Measurements from ENCODE around the gene ARHGAP18. TPM values are rescaled to one million over a fixed set of nuclear protein-coding genes. Genes with fewer than 3 reads are reported as not detected.

Gene ARHGAP18
- total RNA-seq, 1 donor from 2014 or later = 5.6 TPM

DNA sequence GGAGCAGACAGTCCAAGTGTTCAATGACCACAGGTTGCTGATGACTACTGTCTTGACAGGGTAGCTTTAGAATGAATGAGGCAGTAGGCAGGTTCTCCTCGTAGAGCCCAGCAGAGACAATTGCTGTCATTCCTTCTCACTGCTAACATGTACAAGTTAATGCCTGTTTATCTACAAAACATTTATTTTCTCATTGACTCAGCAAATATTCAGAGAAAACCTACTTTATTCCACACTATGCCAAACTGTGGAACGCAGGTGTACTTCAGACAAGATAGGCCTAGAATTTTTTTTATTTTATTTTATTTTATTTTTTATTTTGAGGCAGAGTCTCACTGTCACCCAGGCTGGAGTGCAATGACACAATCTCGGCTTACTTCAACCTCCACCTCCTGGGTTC is 50.8 kb downstream of the ARHGAP18 start:
- H3K4me3 ChIP-seq = no peak overlapping the region
- no peaks in the 10 kb centered on the region for H3K9me3 ChIP-seq (replicated peaks)
- no peaks in the 10 kb centered on the region for H3K36me3 ChIP-seq
- peaks cover 49% of the 10 kb centered on the region for H3K4me1 ChIP-seq
- no peak for TF ChIP-seq CTCF (IDR thresholded peaks at IDR 0.05; ENCODE audit: borderline replicate concordance)
- peak overlapping the region; percentile 82 for H3K27ac ChIP-seq (replicated peaks)
- intact Hi-C loops (cut with micrococcal nuclease) = no loop called here
- no peak for DNase-seq
- no peaks in the 10 kb centered on the region for H3K27me3 ChIP-seq (ENCODE audit: low read depth)

DNA sequence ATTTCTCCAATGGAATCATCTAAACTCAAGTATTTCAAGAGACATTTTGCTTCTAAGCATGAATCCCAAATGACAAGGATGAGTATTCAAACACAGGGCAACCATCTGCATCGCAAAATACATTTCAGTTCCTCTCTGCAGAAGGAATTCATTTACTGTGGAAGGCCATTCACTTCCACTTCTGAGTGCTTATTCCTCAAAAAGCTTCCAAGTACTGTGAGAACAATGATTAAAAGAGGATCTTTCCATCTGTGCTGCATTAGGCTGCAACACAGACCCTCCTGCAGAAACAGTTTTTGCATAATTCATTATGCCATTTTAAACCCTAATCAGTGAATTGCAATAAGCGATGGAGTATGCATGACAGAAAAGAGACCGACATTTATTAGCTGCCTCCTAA is 52.5 kb downstream of the ARHGAP18 start:
- Histone ChIP-seq H3K4me3 (no peak overlapping the region), H3K4me1 (peaks cover 35% of the 10 kb centered on the region), H3K36me3 (no peaks in the 10 kb centered on the region), H3K27me3 (ENCODE audit: low read depth) (no peaks in the 10 kb centered on the region), H3K27ac (replicated peaks) (no peak overlapping the region), H3K9me3 (replicated peaks) (no peaks in the 10 kb centered on the region)
- TF ChIP-seq CTCF (IDR thresholded peaks at IDR 0.05; ENCODE audit: borderline replicate concordance) = no peak
- intact Hi-C loops (cut with micrococcal nuclease) = no loop called here
- DNase-seq = no peak

DNA sequence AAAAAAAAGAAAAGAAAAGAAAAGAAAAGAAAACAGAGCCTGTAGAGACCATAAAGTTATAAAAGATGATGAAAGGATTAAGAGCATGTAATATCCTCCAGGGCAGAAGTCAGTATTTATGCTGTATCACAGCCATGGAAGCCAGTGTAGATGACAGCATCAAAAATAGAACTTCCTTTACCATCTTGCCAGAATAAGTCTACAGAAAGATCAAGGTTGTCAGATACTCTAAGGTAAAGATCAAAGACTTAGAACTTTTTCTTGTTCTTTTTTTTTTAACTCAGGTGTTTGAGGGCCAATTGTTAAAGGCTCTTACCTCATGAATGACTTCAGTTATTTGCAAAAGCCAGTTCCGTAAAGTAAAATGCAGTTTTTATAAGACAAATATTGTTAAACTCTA is 54.6 kb downstream of the ARHGAP18 start:
- no peak overlapping the region for H3K27ac ChIP-seq (replicated peaks)
- no peak overlapping the region for H3K4me3 ChIP-seq
- TF ChIP-seq CTCF (IDR thresholded peaks at IDR 0.05; ENCODE audit: borderline replicate concordance) = no peak
- H3K36me3 ChIP-seq = no peaks in the 10 kb centered on the region
- intact Hi-C loops (cut with micrococcal nuclease) = no loop called here
- H3K4me1 ChIP-seq = peaks cover 31% of the 10 kb centered on the region
- DNase-seq = no peak
- H3K9me3 ChIP-seq (replicated peaks) = no peaks in the 10 kb centered on the region
- no peaks in the 10 kb centered on the region for H3K27me3 ChIP-seq (ENCODE audit: low read depth)

DNA sequence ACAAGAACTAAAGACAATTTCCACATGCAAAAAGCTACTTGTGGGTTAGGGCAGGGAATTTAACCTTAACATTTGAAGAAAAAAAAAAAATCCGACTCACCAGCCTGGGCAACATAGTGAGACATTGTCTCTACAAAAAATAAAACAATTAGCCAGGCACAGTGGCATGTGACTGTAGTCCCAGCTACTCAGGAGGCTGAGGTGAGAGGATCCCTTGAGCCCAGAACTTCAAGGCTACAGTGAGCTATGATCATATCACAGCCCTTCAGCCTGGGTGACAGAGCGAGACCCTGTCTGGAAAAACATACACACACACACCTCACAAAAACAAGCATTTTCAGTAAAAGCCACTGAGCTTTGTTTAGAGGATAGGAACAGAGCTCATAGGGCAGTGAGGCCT is 56.2 kb downstream of the ARHGAP18 start:
- intact Hi-C loops (cut with micrococcal nuclease) = no loop called here
- H3K9me3 ChIP-seq (replicated peaks) = no peaks in the 10 kb centered on the region
- peaks cover 28% of the 10 kb centered on the region for H3K4me1 ChIP-seq

GRCh38 chr6:129653229-129653628 is 56.7 kb downstream of the ARHGAP18 start:
- peaks cover 28% of the 10 kb centered on the region for H3K4me1 ChIP-seq
- no peaks in the 10 kb centered on the region for H3K9me3 ChIP-seq (replicated peaks)
- no peak for DNase-seq
- H3K4me3 ChIP-seq = no peak overlapping the region
- intact Hi-C loops (cut with micrococcal nuclease) = no loop called here
- no peak overlapping the region for H3K27ac ChIP-seq (replicated peaks)
- no peak for TF ChIP-seq CTCF (IDR thresholded peaks at IDR 0.05; ENCODE audit: borderline replicate concordance)
- H3K27me3 ChIP-seq (ENCODE audit: low read depth) = no peaks in the 10 kb centered on the region
- no peaks in the 10 kb centered on the region for H3K36me3 ChIP-seq

More for the DNA sequence above, 56.2 kb downstream of the ARHGAP18 start:
- Histone ChIP-seq H3K4me3 (no peak overlapping the region), H3K27ac (replicated peaks) (no peak overlapping the region), H3K27me3 (ENCODE audit: low read depth) (no peaks in the 10 kb centered on the region), H3K36me3 (no peaks in the 10 kb centered on the region)
- DNase-seq = no peak
- no peak for TF ChIP-seq CTCF (IDR thresholded peaks at IDR 0.05; ENCODE audit: borderline replicate concordance)

- intact Hi-C loops (cut with micrococcal nuclease) = no loop called here
- DNase-seq = no peak
- Histone ChIP-seq H3K4me1 (peaks cover 34% of the 10 kb centered on the region), H3K9me3 (replicated peaks) (no peaks in the 10 kb centered on the region), H3K36me3 (no peaks in the 10 kb centered on the region), H3K4me3 (no peak overlapping the region), H3K27ac (replicated peaks) (peak overlapping the region; percentile 48), H3K27me3 (ENCODE audit: low read depth) (no peaks in the 10 kb centered on the region)
- no peak for TF ChIP-seq CTCF (IDR thresholded peaks at IDR 0.05; ENCODE audit: borderline replicate concordance)
Observed at GRCh38 chr6:129651291-129651691, 58.7 kb downstream of the ARHGAP18 start.
